H9 (cell line): ENCODE measurements around the gene POT1. TPM values are rescaled to one million over a fixed set of nuclear protein-coding genes. Genes with fewer than 3 reads are reported as not detected.

ENCODE experiments used
- DNase-seq: peaks from one replicate; pipeline ENCODE4 v3.0.0-alpha.2; 2017
- H2AFZ ChIP-seq: one replicate; pipeline ENCODE4 v1.6.1; 2013; ENCODE audit warnings: mild to moderate bottlenecking, low read length, control low read depth, moderate library complexity
- H2AK5ac ChIP-seq: 2 replicates; pipeline ENCODE4 v1.6.1; 2013; ENCODE audit warnings: low read length, control low read depth, mixed read lengths; ENCODE audit not compliant: insufficient read length
- H2BK120ac ChIP-seq: one replicate; pipeline ENCODE4 v1.6.1; 2013; ENCODE audit warnings: low read depth, mild to moderate bottlenecking, low read length, control low read depth, inconsistent platforms; ENCODE audit not compliant: poor library complexity, severe bottlenecking
- H2BK12ac ChIP-seq: 2 replicates; pipeline ENCODE4 v1.6.1; 2013; ENCODE audit warnings: low read length, control low read depth, mixed read lengths, low read depth; ENCODE audit not compliant: insufficient read length
- H2BK15ac ChIP-seq: 2 replicates; pipeline ENCODE4 v1.6.1; 2013; ENCODE audit warnings: low read depth, low read length, control low read depth
- H2BK20ac ChIP-seq: one replicate; pipeline ENCODE4 v1.6.1; 2013; ENCODE audit warnings: low read depth, mild to moderate bottlenecking, low read length, control low read depth, inconsistent platforms; ENCODE audit not compliant: poor library complexity, severe bottlenecking
- H2BK5ac ChIP-seq: 2 replicates; pipeline ENCODE4 v1.6.1; 2013; ENCODE audit warnings: low read length, control low read depth, mixed read lengths; ENCODE audit not compliant: insufficient read length
- H3K14ac ChIP-seq: 2 replicates; pipeline ENCODE4 v1.6.1; 2013; ENCODE audit warnings: low read length, control low read depth; ENCODE audit not compliant: insufficient read depth
- H3K18ac ChIP-seq: 2 replicates; pipeline ENCODE4 v1.6.1; 2013; ENCODE audit warnings: low read depth, mild to moderate bottlenecking, mixed read lengths, low read length, control low read depth; ENCODE audit not compliant: insufficient read length
- H3K23ac ChIP-seq: 2 replicates; pipeline ENCODE4 v1.6.1; 2013; ENCODE audit warnings: low read length, control low read depth, mixed read lengths, low read depth; ENCODE audit not compliant: insufficient read length
- H3K23me2 ChIP-seq: 2 replicates; pipeline ENCODE4 v1.6.1; 2013; ENCODE audit warnings: low read depth, mild to moderate bottlenecking, mixed read lengths, low read length, control low read depth; ENCODE audit not compliant: insufficient read length, poor library complexity, severe bottlenecking
- H3K27ac ChIP-seq: 2 replicates; pipeline ENCODE4 v1.5.1; 2013; ENCODE audit warnings: low read length, control low read depth, mixed read lengths, low read depth; ENCODE audit not compliant: insufficient read length
- H3K27me3 ChIP-seq: 2 replicates; pipeline ENCODE4 v1.6.1; 2013; ENCODE audit warnings: low read length, control low read depth, inconsistent platforms; ENCODE audit not compliant: insufficient read depth
- H3K4ac ChIP-seq: 2 replicates; pipeline ENCODE4 v1.6.1; 2013; ENCODE audit warnings: low read depth, mild to moderate bottlenecking, control low read depth, inconsistent platforms, low read length, moderate library complexity
- H3K4me1 ChIP-seq: 2 replicates; pipeline ENCODE4 v1.6.1; 2013; ENCODE audit warnings: low read length, control low read depth, inconsistent platforms; ENCODE audit not compliant: insufficient read depth
- H3K4me2 ChIP-seq: 2 replicates; pipeline ENCODE4 v1.6.1; 2013; ENCODE audit warnings: low read length, control low read depth, mixed read lengths; ENCODE audit not compliant: insufficient read length, insufficient read depth
- H3K56ac ChIP-seq: 2 replicates; pipeline ENCODE4 v1.6.1; 2013; ENCODE audit warnings: low read depth, mild to moderate bottlenecking, mixed read lengths, low read length, control low read depth; ENCODE audit not compliant: insufficient read length
- H3K79me1 ChIP-seq: 2 replicates; pipeline ENCODE4 v1.6.1; 2013; ENCODE audit warnings: low read depth, mild to moderate bottlenecking, moderate library complexity, low read length, control low read depth, inconsistent platforms; ENCODE audit not compliant: insufficient read depth, poor library complexity, severe bottlenecking
- H3K79me2 ChIP-seq: 2 replicates; pipeline ENCODE4 v1.6.1; 2013; ENCODE audit warnings: low read length, control low read depth, inconsistent platforms; ENCODE audit not compliant: insufficient read depth
- H3K9ac ChIP-seq: 2 replicates; pipeline ENCODE4 v1.6.1; 2013; ENCODE audit warnings: low read length, control low read depth, mixed read lengths; ENCODE audit not compliant: insufficient read length; ENCODE audit errors: extremely low read depth
- H3K9me3 ChIP-seq: one replicate; pipeline ENCODE4 v1.6.1; 2013; ENCODE audit warnings: low read depth, low read length, inconsistent platforms; ENCODE audit not compliant: control insufficient read depth
- H3T11ph ChIP-seq: one replicate; pipeline ENCODE4 v1.6.1; 2013; ENCODE audit warnings: mild to moderate bottlenecking, low read length, control low read depth, inconsistent platforms
- H4K20me1 ChIP-seq: one replicate; pipeline ENCODE4 v1.6.1; 2013; ENCODE audit not compliant: control insufficient read depth, insufficient read length, insufficient read depth
- H4K5ac ChIP-seq: 2 replicates; pipeline ENCODE4 v1.6.1; 2013; ENCODE audit warnings: low read depth, mild to moderate bottlenecking, mixed read lengths, low read length, control low read depth; ENCODE audit not compliant: insufficient read length
- H4K8ac ChIP-seq: replicated peaks from 2 replicates; pipeline ENCODE4 v1.6.1; 2013; ENCODE audit warnings: low read length, control low read depth, mixed read lengths, low read depth; ENCODE audit not compliant: insufficient read length
- H4K91ac ChIP-seq: 2 replicates; pipeline ENCODE4 v1.6.1; 2013; ENCODE audit warnings: low read depth, mild to moderate bottlenecking, moderate library complexity, mixed read lengths, low read length, control low read depth; ENCODE audit not compliant: insufficient read length
- H3K27ac Mint-ChIP-seq, 3 experiments: 2 replicates in 2 of 3; 3 replicates in 1 of 3; pipeline ENCODE4 v1.8.0; 2020 to 2021; ENCODE audit warnings: mixed read lengths in 3 of 3, mild to moderate bottlenecking in 1 of 3, moderate library complexity in 1 of 3
- H3K27me3 Mint-ChIP-seq: 2 replicates; pipeline ENCODE4 v1.8.0; 2021; ENCODE audit warnings: low read depth, mild to moderate bottlenecking, moderate library complexity, mixed read lengths
- H3K36me3 Mint-ChIP-seq, 3 experiments: 2 replicates in 2 of 3; 3 replicates in 1 of 3; pipeline ENCODE4 v1.8.0; 2020 to 2021; ENCODE audit warnings: low read depth in 3 of 3, mixed read lengths in 3 of 3; ENCODE audit not compliant: insufficient read depth in 1 of 3
- H3K4me1 Mint-ChIP-seq, 2 experiments: 2 replicates each; pipeline ENCODE4 v1.8.0; 2020; ENCODE audit warnings: mixed read lengths in 2 of 2
- H3K4me3 Mint-ChIP-seq, 2 experiments: 2 replicates in 1 of 2; 3 replicates in 1 of 2; pipeline ENCODE4 v1.8.0; 2020 to 2021; ENCODE audit warnings: mild to moderate bottlenecking in 2 of 2, mixed read lengths in 2 of 2, moderate library complexity in 1 of 2
- H3K9me3 Mint-ChIP-seq, 2 experiments: 2 replicates in 1 of 2; 3 replicates in 1 of 2; pipeline ENCODE4 v1.8.0; 2020; ENCODE audit warnings: mild to moderate bottlenecking in 2 of 2, mixed read lengths in 2 of 2, moderate library complexity in 1 of 2
- total RNA-seq: library from RNA; stranded (reverse); gene quantifications from 2 replicates; pipeline ENCODE4 v1.2.1, GENCODE V29; 2021
- TF ChIP-seq, protein P1 (sequence below): fragments of 200-600 bp; sonication (generic); conservative IDR thresholded peaks from 3 replicates; pipeline ENCODE4 v1.8.0; 2021; ENCODE audit warnings: antibody characterized with exemption, mild to moderate bottlenecking

POT1 gene
- total RNA-seq, 1 experiment from 2014 or later = 23.4 TPM

DNA sequence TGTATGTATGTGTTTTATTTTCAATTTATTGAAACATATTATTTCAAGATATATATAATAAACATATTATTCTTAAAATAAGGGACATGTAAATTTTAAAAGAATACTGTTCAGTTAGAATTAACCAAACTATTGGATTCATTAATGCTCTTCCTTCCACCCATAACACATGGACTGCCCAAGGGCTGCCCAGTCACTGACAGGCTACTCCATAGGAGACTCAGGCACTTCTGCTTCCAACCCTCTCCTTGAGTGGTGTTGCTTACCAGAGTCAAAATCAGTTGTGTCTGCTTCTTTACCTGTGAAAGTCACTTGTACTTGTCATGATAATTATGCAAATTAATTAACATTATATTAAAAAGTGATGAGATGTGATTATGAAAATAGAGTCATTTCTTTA, 154.2 kb downstream of the POT1 start:
- Histone ChIP-seq H3K9me3 (no peaks in the 10 kb centered on the region), H4K5ac (no peak overlapping the region), H2BK12ac (no peak overlapping the region), H2AFZ (no peak overlapping the region), H3K23me2 (no peaks in the 10 kb centered on the region), H3K14ac (no peak overlapping the region), H3K56ac (no peak overlapping the region), H2BK5ac (no peak overlapping the region), H2BK15ac (no peak overlapping the region), H3T11ph (no peak overlapping the region), H3K18ac (no peak overlapping the region), H4K20me1 (no peaks in the 10 kb centered on the region), H3K23ac (no peak overlapping the region), H3K4me2 (no peak overlapping the region), H2BK20ac (no peak overlapping the region), H2BK120ac (no peak overlapping the region), H3K27ac (no peak overlapping the region), H4K8ac (no peak overlapping the region), H3K79me2 (no peaks in the 10 kb centered on the region), H2AK5ac (no peak overlapping the region), H3K79me1 (no peaks in the 10 kb centered on the region), H4K91ac (no peak overlapping the region), H3K4me1 (no peaks in the 10 kb centered on the region), H3K27me3 (no peaks in the 10 kb centered on the region), H3K4ac (no peak overlapping the region), H3K9ac (no peak overlapping the region)
- H3K4me3 Mint-ChIP-seq = no peak overlapping the region
- no peaks in the 10 kb centered on the region for H3K9me3 Mint-ChIP-seq
- no peak for DNase-seq
- H3K27me3 Mint-ChIP-seq = no peaks in the 10 kb centered on the region
- H3K4me1 Mint-ChIP-seq = peaks cover 2 to 5% of the 10 kb centered on the region in 2 experiments; a peak in 1 of 4 replicates
- no peaks in the 10 kb centered on the region for H3K36me3 Mint-ChIP-seq
- TF ChIP-seq, protein P1, sequence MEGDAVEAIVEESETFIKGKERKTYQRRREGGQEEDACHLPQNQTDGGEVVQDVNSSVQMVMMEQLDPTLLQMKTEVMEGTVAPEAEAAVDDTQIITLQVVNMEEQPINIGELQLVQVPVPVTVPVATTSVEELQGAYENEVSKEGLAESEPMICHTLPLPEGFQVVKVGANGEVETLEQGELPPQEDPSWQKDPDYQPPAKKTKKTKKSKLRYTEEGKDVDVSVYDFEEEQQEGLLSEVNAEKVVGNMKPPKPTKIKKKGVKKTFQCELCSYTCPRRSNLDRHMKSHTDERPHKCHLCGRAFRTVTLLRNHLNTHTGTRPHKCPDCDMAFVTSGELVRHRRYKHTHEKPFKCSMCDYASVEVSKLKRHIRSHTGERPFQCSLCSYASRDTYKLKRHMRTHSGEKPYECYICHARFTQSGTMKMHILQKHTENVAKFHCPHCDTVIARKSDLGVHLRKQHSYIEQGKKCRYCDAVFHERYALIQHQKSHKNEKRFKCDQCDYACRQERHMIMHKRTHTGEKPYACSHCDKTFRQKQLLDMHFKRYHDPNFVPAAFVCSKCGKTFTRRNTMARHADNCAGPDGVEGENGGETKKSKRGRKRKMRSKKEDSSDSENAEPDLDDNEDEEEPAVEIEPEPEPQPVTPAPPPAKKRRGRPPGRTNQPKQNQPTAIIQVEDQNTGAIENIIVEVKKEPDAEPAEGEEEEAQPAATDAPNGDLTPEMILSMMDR = no peak
- no peak overlapping the region for H3K27ac Mint-ChIP-seq
